ENCODE results near the gene SESN1.
A peak's percentile ranks its signal among the peaks of the same experiment; 100 is the strongest.
"Not testable (repeated sequence)": the region's sequence is repeated elsewhere in the genome, so short reads cannot be mapped to it uniquely, and the experiment has no call there.

SESN1 gene

DNA sequence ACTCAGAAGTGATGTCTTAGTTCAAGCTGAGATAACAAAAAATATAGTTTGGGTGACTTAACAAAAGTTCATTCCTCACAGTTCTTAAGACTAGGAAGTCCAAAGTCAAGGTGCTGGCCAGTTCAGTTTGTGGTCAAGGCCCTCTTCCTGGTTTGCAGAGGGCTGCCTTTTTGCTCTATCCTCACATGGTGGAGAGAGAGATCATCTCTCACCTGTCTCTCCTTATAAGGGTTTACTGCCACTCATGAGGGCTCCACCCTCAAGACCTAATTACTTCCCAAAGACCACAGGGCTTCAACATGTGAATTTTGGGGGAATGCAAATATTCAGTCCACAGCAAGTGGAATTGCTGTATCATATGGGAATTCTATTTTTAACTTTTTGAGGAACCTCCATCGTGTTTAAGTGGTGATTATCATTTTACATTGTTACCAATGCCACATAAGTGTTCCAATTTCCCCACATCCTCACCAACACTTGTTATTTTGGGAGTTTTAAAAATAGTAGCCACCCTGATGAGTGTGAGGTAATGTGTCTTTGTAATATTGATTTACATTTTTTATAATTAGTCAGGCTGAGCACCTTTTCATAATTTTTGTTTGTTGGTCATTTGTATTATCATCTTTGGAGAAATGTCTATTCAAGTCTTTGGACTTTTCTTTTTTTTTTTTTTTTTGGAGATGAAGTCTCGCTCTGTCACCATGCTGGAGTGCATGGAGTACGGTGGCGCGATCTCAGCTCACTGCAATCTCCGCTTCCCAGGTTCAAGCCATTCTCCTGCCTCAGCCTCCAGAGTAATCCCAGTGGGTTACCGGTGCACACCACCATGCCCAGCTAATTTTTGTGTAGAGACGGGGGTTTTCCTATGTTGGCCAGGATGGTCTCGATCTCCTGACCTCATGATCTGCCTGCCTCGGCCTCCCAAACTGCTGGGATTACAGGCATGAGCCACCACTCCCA is 112.2 kb downstream of the SESN1 start:
- no peak overlapping the region for H3K4me3 ChIP-seq
- no peak overlapping the region for H3K27ac ChIP-seq

DNA sequence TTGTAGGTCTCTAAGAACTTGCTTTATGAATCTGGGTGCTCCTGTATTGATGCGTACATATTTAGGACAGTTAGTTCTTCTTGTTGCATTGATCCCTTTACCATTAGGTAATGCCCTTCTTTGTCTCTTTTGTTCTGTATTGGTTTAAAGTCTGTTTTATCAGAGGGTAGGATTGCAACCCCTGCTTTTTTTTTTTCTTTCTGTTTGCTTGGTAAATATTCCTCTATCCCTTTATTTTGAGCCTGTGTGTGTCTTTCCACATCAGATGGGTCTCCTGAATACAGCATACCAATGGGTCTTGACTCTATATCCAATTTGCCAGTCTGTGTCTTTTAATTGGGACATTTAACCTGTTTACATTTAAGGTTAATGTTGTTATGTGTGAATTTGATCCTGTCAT is 116.0 kb downstream of the SESN1 start:
- not testable (repeated sequence) for H3K4me3 ChIP-seq, H3K27ac ChIP-seq

DNA sequence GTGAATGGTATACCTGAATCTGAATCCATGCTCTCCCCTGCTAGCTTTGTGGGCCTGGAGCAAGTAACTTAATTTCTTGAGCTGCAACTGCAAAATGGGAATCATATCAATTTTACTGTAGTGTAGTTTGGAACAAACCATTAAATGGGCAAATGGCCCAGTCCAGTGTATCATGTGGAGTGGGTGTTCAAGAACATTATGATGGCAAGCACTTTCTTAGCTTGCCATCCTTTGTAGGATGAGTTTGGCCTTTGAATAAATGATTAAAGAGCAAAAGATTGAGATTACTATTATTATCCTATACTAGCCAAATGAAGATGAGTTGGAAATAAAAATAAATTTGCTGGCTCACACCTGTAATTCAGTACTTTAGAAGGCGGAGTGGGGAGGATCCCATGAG is 120.4 kb downstream of the SESN1 start:
- Histone ChIP-seq H3K27ac (no peak overlapping the region), H3K4me3 (no peak overlapping the region)

DNA sequence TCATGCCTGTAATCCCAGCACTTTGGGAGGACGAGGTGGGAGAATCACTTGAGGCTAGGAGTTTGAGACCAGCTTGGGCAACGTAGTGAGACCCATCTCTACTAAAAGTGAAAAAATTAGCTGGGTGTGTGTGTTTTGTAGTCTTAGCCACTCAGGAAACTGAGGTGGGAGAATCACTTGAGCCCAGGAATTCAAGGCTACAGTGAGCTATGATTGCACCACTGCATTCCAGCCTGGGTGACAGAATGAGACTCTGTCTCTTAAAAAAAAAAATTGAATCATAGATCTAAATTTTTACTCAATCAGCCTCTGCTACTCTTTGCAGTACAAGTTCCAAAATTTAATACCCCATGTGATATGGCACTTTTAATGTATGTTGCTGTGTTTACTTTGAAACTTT is 124.9 kb downstream of the SESN1 start:
- H3K27ac ChIP-seq = no peak overlapping the region
- H3K4me3 ChIP-seq = no peak overlapping the region

DNA sequence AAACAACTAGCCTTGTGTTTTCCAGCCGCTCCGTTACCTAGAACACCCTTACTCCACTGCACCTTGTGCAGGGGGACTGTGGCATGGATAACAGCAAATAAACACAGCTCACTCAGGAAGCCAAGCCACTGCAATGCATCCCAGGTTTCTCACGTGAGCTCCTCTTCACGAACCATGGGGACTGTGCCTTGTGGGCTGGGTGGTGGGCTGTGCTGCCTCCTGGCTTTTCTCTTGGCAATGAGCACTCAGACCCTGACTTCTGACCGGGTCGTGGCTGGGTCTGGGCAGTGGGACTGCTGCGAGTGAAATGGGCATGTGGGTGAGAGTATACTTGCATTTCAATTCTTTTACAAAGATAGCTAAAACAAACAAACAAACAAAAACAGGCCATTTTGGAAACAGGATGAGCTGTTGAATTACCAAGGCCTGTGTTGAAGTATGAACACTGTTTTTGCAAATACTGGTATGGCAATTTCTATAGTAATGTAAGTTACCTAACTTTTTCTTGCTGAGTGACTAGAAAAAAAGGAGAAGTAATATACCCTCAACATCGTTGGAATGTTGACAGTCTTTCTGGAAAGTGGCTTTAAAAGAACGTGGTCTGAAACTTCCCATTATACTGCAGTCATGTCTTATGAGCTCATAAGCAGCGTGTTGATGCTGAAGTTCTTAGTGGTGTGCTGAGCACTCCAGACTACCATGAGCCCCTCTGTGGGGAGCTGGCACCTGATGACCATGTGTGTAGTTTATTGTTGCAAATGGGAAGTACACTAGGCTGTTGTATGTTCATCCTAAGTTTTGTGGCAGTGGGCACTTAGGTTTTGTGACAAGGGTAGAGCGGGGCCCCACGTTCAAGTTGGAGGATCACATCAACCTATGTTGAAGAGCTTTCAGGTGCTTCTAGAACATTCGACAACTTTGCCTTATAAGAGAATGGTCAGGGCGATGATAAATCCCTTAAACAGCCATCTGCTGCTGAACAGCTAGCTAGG is 126.0 kb downstream of the SESN1 start:
- Histone ChIP-seq H3K27ac (no peak overlapping the region), H3K4me3 (no peak overlapping the region)

DNA sequence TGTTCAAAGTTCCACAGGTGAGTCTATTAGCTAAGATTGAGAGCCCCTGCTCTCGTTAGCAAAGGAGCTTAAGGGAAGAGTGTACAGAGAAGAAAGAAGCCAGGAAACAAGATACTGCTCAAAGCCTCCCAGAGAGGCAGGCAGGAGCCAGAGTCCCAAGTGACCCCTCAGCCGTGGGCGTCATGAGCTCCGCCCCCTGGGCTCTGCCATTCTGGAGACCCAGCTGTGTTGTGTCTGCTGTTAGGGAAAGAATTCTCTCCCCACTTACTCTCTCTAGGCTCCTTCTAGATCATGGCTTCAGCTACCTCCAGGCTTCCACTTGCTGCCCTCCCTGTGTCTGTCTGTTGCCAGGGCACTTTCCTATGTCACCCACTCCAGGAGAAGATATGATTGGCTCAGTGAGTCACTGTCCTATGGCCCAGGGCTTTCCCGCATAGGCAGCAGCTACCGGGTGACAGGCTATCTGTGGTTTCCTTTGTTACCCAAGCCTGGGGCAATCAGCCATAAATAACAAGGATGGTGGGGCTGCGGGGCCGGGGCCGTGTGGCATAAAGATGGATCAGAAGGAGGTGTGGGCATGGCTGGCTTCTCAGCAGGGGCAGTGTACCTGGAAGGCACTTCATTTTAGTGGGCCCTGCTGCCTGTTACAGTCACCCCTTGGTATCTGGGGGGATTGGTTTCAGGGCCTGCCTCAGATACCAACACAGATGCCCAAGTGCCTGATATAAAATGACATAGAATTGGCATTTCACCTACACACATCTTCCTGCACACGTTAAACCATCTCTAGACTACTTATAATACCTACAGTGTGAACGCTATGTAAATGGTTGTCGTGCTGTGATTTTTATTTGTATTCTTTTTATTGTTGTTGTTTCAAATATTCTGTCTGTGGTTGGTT is 127.5 kb downstream of the SESN1 start:
- Histone ChIP-seq H3K4me3 (no peak overlapping the region), H3K27ac (peak overlapping the region in 3 of 21 experiments; percentile 42 to 56 (median 50))

DNA sequence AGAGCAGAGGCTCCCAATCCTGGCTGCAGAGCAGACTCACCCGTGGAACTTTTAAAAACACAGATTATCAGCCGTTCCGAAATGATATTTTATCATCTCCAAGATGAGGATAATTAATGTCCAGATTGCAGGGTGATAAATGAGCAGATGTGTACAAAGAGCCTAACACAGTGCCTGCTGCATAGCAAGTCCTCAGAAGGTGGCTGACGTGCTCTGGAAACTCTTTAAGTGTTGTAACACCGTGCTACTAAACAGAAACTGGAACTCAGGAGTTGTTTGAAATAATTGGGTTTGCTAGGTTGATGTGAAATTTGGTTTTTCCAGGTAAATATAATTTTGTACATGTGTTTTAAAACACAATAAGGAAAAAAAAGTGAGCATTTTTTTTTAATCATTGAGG is 128.4 kb downstream of the SESN1 start:
- Histone ChIP-seq H3K27ac (no peak overlapping the region), H3K4me3 (no peak overlapping the region)

DNA sequence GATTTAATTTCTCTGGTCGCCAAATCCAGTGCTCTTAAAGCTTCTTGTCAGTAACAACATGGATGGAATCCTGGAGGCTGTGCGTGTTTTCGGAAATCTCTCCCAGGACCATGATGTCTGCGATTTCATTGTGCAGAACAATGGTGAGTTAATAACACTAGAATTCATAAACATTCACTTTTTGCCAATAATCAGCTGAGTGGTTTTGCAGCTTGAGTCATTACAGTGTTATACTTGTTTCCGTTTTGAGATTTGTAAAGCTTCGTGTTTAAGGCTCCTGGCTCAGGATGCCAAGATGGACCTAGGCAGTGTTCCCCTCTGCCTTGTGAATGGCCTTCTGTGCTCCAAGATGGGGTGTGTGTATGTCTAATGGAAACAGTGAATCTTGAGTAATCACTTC is 132.7 kb downstream of the SESN1 start:
- no peak overlapping the region for H3K4me3 ChIP-seq
- no peak overlapping the region for H3K27ac ChIP-seq

DNA sequence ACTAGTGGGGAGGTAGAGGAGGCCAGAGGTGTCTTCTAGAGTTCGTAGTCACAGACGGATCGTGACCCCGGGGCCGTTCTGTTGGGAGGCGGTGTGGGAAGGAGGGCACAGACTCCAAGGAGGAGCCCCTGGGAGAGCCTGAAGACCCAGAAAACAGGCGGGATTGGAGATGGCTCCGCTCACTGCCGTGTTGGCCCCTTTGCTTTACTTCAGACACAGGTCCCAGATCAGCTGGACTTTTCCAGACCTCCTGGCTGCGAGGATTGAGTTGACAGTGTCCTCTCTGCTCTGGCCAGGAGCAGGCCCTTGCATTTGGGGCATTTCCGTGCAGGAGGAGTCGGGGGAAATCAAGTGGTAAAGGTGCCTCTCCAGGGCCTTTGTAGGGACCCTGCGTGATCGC is 133.6 kb downstream of the SESN1 start:
- peak overlapping the region in 1 of 21 experiments; percentile 18 for H3K27ac ChIP-seq
- H3K4me3 ChIP-seq = no peak overlapping the region

DNA sequence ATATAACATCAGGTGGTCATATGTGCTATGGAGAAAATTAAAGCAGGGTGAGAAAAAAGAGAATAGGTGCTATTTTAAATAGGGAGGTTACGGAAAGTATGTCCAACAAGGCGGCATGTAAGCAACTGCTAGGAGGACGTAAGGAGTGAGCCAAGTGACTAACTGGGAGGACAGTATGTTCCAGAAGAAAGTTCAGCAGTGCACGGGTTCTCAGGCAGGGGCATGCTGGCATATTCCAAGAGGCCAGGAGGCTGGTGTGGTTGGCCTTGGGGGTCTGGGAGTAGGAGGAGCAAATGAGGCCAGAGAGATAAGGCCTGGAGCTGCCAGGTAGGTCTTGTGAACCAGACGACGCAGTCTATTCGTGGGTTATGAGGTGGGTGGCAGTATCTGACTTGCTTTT is 134.0 kb downstream of the SESN1 start:
- Histone ChIP-seq H3K4me3 (no peak overlapping the region), H3K27ac (peak overlapping the region in 1 of 21 experiments; percentile 18)

DNA sequence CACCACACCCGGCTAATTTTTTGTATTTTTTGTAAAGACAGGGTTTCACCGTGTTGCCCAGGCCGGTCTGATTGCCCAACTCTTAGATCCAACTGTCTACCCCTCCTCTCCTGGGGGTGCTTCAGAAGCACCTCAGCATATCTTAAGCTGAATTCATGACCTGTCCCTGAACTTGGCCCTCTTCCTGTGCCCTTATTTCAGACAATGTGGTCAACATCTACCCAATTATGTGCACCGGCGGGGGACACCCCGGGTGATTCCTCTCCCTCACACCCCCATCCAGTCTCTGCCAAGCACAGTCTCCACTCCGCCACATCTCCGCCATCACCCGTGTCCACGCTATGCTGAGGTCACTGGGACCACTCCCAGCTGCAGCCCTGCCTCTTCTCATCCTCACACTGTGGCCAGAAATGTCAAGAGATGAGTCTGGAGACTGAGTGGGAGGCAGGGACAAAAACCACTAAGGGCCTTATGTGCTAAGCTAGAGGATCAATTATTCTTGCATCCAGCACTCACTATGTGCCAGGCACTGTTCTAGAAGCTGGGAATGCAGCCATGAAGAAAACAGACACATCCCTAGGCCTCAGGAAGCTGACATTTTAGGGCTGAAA is 134.6 kb downstream of the SESN1 start:
- H3K27ac ChIP-seq = peak overlapping the region in 2 of 21 experiments; percentile 13 to 14

DNA sequence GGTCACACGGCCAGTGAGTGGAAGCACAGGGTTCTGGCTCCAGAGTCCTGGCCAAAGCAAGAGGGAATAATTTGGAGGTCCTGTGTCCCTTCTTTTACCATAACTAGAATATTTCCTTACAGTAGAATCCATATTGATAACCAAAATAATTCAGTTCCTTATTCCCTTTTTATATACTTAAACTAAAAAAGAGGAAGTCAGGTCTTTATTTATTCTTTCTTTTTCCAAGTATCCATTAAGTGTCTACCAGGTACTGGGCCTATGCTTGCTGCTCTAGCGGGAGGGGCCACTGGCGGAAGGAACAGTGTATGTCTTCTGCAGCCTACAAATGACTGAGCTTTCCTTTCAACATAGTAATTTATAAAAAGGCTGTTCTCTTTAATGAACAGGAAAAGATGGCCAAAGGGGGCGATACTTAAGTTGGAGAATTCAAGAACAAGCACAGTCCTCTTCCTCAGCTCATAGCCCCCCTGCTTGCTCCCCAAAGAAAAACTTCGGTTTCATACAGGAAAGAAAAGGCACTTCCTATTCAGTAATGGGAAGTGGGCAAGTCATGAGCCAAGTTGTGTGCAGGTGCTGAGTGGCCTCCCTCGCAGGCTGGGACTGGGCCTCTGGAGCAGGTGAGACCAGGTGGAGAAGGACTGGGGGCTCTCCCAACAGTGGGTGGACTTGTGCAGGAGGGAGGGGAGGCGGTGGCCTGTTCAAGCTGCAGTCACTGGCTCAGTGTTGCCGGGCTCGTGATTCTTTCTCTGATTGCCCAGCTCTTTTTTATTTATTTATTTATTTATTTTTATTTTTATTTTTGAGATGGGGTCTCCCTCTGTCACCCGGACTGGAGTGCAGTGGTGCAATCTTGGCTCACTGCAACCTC is 135.5 kb downstream of the SESN1 start:
- Histone ChIP-seq H3K4me3 (no peak overlapping the region), H3K27ac (no peak overlapping the region)

More for the DNA sequence above, 134.6 kb downstream of the SESN1 start:
- H3K4me3 ChIP-seq = no peak overlapping the region

DNA sequence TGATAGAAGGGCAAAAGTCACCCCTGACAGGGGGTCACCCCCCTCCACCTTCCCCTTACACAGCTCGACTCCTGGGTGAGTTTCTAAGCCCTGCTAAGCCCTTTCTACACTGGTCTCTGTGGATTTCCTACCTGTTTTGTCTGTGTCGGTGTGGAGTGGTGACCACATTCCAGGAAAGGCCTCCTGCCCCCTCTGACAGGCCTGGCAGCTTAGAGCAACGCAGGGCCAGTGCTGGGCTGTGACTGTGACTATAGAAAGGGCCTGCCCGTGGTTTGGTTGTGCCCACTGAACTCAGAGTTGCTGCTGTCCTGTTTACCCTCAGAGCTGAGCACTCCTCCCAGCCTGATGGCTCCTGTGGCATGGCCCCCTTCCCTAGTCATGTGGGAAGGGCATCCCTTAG is 137.4 kb downstream of the SESN1 start:
- H3K27ac ChIP-seq = no peak overlapping the region
- H3K4me3 ChIP-seq = no peak overlapping the region

DNA sequence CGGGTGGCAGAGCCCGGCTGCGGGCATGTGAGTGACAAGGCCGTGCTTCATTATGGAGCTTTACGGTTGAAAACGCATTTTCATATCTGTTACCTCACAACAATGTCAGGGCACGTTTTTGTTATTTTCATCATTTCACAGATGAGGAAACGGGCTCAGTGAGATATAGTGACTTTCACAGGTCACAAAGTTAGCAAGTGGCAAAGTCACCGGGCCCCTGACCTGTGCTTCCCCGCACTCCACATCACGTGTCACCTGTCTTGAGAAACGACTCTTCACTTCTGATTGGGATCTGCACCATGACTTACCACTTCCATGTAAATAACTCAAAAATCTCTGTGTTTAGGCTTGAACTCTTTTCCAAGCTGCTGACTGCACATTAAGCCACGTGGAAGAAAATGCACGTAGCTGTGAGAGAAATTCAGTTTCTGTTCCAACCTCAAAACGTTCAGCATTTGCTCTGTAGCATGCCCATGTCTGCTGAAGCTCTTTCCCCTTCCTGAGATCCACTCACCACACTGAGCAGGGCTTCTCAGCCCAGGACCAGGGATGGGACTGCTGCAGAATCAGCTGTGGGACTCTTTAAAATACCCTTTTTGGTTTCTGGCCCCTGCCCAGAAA is 139.2 kb downstream of the SESN1 start:
- Histone ChIP-seq H3K27ac (no peak overlapping the region), H3K4me3 (no peak overlapping the region)

DNA sequence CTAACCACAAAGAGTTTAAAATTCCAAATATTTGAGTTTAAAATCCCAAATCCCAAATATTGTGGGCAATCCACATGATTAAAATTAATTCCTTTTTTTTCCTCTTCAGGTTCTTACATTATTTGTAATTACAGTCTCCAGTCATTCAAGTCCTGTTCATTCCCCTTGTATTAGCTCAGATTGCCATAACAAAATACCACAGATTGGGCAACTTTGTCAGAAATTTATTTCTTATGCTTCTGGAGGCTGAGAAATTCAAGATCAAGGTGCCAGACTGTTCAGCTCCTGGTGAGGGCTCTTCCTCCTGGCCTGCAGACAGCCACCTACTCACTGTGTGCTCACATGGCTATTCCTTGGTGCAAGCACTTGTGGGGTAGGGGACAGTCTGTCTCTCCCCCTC is 141.0 kb downstream of the SESN1 start:
- Histone ChIP-seq H3K27ac (peak overlapping the region in 2 of 21 experiments; percentile 15 to 25), H3K4me3 (no peak overlapping the region)

DNA sequence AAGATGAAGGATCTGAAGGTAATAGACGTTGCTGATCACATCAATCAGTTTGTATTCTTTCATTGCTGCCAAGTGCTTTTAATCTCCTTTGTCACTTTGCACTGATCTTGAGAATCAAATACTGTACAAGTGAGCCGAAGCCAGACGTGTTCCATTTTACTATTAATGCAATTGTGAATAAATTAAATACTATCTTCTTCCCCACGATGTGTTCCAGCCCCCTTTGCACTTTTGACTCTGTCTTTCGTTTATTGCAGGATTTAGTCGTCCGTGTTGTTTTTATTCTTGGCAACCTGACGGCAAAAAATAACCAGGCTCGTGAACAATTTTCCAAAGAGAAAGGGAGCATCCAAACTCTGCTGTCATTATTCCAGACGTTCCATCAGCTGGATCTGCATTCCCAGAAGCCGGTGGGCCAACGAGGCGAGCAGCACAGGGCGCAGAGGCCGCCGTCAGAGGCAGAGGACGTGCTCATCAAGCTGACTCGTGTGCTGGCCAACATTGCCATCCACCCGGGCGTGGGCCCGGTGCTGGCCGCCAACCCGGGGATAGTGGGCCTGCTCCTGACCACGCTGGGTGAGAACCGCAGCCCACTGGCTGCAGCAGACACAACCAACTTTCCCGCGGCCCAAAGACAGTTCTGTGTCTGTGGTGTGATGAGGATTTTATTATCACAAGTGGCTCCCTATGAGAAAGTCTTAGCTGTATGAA is 141.7 kb downstream of the SESN1 start:
- H3K4me3 ChIP-seq = no peak overlapping the region

More for the DNA sequence above, 141.7 kb downstream of the SESN1 start:
- peak overlapping the region in 5 of 21 experiments; percentile 15 to 27 (median 20) for H3K27ac ChIP-seq
